NCI-H1048 (cell line): ENCODE results near the gene KAZALD1.

Source experiments
- DNase-seq: peaks from one replicate; lab custom pipeline; 2025; lab: John Stamatoyannopoulos, UW

KAZALD1 gene

GRCh38 chr10:101047961-101048892, 13.6 kb upstream of the KAZALD1 start:
- DNase-seq, result no peak

- DNase-seq, result peak; percentile 57
Measured at GRCh38 chr10:101050208-101051069, 11.3 kb upstream of the KAZALD1 start.

- no peak for DNase-seq
Measured at GRCh38 chr10:101052285-101052684, 9.5 kb upstream of the KAZALD1 start.

GRCh38 chr10:101053516-101053915, 8.3 kb upstream of the KAZALD1 start:
- no peak for DNase-seq

- no peak for DNase-seq
Measured at GRCh38 chr10:101054351-101054750, 7.4 kb upstream of the KAZALD1 start.

GRCh38 chr10:101054876-101055275, 6.9 kb upstream of the KAZALD1 start:
- DNase-seq, result no peak

- DNase-seq, result no peak
Measured at GRCh38 chr10:101055411-101055810, 6.4 kb upstream of the KAZALD1 start.

GRCh38 chr10:101056365-101057151, 5.2 kb upstream of the KAZALD1 start:
- no peak for DNase-seq

- peak; percentile 85 for DNase-seq
Measured at GRCh38 chr10:101060036-101060950, 1.5 kb upstream of the KAZALD1 start.

- DNase-seq, result peak; percentile 77
Measured at GRCh38 chr10:101060951-101061623, 702 bp upstream of the KAZALD1 start.

GRCh38 chr10:101062232-101063049, 652 bp downstream of the KAZALD1 start:
- DNase-seq, result no peak

- no peak for DNase-seq
Measured at GRCh38 chr10:101063050-101063525, 1.3 kb downstream of the KAZALD1 start.

- no peak for DNase-seq
Measured at GRCh38 chr10:101063548-101064414, 2.0 kb downstream of the KAZALD1 start.

GRCh38 chr10:101064415-101065030, 2.7 kb downstream of the KAZALD1 start:
- no peak for DNase-seq

- DNase-seq, result no peak
Measured at GRCh38 chr10:101065481-101066145, 3.8 kb downstream of the KAZALD1 start.

- DNase-seq, result no peak
Measured at GRCh38 chr10:101066146-101066895, 4.5 kb downstream of the KAZALD1 start.
